Measurements from ENCODE around the gene C1orf35. TPM values are rescaled to one million over a fixed set of nuclear protein-coding genes. Genes with fewer than 3 reads are reported as not detected.

C1orf35 gene
- total and polyA plus RNA-seq, 4 donors, result 4.0 to 7.5 (median 6.4) TPM

DNA sequence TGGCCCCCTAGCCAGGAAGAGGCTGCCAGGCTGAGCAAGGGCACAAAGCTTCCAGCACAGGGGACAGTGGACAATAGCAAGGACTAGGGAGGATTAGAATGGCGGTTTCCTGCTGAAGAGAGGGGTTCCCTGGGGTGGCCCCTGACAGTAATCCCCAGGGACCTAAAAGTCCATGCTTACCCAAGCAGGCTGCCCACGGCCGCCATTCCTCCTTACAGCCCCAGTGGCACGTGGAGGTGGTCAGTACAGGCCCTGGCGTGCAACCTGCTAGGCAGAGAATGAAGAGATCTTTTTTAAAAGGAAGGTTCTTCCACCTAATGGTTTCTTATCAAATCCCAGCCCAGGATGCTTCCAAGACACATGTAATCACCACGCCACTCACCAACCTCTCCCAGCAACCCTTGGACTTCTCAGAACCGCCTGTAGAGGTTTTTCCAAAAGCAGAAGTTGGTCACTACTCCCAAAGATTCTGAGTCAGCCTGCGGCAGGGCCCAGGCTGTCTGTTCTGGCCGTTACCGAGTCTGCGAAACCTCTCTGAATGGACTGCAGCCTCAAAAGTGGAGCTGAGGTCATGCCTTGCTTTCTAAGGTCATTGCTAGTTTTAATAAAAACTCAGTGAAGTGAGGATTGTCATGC is 5.0 kb upstream of the C1orf35 start:
- peak overlapping the region; percentile 75 to 98 for H3K9ac ChIP-seq (ENCODE audit: low read depth in 1 of 2, low read length in 2 of 2)
- H3K4me1 ChIP-seq (ENCODE audit: control insufficient read depth in 4 of 4, insufficient read depth in 4 of 4, low read length in 3 of 4), result peaks cover 3 to 41% (median 31%) of the 10 kb centered on the region in 4 donors
- no peak for DNase-seq (ENCODE audit: low spot score)
- H3K36me3 ChIP-seq (ENCODE audit: control insufficient read depth in 4 of 4, insufficient read depth in 3 of 4, low read depth in 1 of 4, low read length in 3 of 4), result peaks cover 0 to 15% (median 10%) of the 10 kb centered on the region in 4 donors
- H3K9me3 ChIP-seq (ENCODE audit: control insufficient read depth in 4 of 4, low read length in 3 of 4), result no peaks in the 10 kb centered on the region
- WGBS, result 75% methylated on average over 11 of the region's 11 CpGs
- H3K27me3 ChIP-seq (ENCODE audit: control insufficient read depth in 4 of 4, insufficient read depth in 4 of 4, low read length in 3 of 4), result no peaks in the 10 kb centered on the region
- H3K4me3 ChIP-seq (ENCODE audit: low read depth in 1 of 3, low read length in 3 of 3), result peak overlapping the region; percentile 68 to 99 (median 89)
- H3K27ac ChIP-seq (ENCODE audit: low read depth in 1 of 2, low read length in 2 of 2), result peak overlapping the region; percentile 70 to 91
- TF ChIP-seq FOXA1 (IDR thresholded peaks at IDR 0.05), result no peak
- TF ChIP-seq SP1 (IDR thresholded peaks at IDR 0.05), result no peak
- TF ChIP-seq YY1 (IDR thresholded peaks at IDR 0.05), result no peak
- no peak for TF ChIP-seq ATF3 (IDR thresholded peaks at IDR 0.05)
- no peak for TF ChIP-seq FOXA2 (IDR thresholded peaks at IDR 0.05)
- TF ChIP-seq RAD21 (IDR thresholded peaks at IDR 0.05), result no peak

GRCh38 chr1:228107636-228108035 is 4.5 kb upstream of the C1orf35 start:
- no peak overlapping the region for H3K9ac ChIP-seq (ENCODE audit: low read depth in 1 of 2, low read length in 2 of 2)
- H3K27me3 ChIP-seq (ENCODE audit: control insufficient read depth in 4 of 4, insufficient read depth in 4 of 4, low read length in 3 of 4), result no peaks in the 10 kb centered on the region
- no peaks in the 10 kb centered on the region for H3K9me3 ChIP-seq (ENCODE audit: control insufficient read depth in 4 of 4, low read length in 3 of 4)
- H3K4me1 ChIP-seq (ENCODE audit: control insufficient read depth in 4 of 4, insufficient read depth in 4 of 4, low read length in 3 of 4), result peaks cover 3 to 44% (median 31%) of the 10 kb centered on the region in 4 donors
- no peak for DNase-seq (ENCODE audit: low spot score)
- no peak overlapping the region for H3K27ac ChIP-seq (ENCODE audit: low read depth in 1 of 2, low read length in 2 of 2)
- WGBS, result 95% methylated on average over 19 of the region's 19 CpGs
- no peak overlapping the region for H3K4me3 ChIP-seq (ENCODE audit: low read depth in 1 of 3, low read length in 3 of 3)
- H3K36me3 ChIP-seq (ENCODE audit: control insufficient read depth in 4 of 4, insufficient read depth in 3 of 4, low read depth in 1 of 4, low read length in 3 of 4), result peaks cover 0 to 15% (median 10%) of the 10 kb centered on the region in 4 donors
- TF ChIP-seq SP1 (IDR thresholded peaks at IDR 0.05) (no peak), FOXA2 (IDR thresholded peaks at IDR 0.05) (no peak), EGR1 (IDR thresholded peaks at IDR 0.05; ENCODE audit: low read depth in 2 of 2) (no peak), HNF4G (IDR thresholded peaks at IDR 0.05) (no peak), JUND (IDR thresholded peaks at IDR 0.05) (no peak), RAD21 (IDR thresholded peaks at IDR 0.05) (no peak), ATF3 (IDR thresholded peaks at IDR 0.05) (no peak)
- TF ChIP-seq, protein P1, sequence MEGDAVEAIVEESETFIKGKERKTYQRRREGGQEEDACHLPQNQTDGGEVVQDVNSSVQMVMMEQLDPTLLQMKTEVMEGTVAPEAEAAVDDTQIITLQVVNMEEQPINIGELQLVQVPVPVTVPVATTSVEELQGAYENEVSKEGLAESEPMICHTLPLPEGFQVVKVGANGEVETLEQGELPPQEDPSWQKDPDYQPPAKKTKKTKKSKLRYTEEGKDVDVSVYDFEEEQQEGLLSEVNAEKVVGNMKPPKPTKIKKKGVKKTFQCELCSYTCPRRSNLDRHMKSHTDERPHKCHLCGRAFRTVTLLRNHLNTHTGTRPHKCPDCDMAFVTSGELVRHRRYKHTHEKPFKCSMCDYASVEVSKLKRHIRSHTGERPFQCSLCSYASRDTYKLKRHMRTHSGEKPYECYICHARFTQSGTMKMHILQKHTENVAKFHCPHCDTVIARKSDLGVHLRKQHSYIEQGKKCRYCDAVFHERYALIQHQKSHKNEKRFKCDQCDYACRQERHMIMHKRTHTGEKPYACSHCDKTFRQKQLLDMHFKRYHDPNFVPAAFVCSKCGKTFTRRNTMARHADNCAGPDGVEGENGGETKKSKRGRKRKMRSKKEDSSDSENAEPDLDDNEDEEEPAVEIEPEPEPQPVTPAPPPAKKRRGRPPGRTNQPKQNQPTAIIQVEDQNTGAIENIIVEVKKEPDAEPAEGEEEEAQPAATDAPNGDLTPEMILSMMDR (IDR thresholded peaks at IDR 0.05; ENCODE audit: low read depth, low read length, missing input control), result no peak
- TF ChIP-seq, protein P2, sequence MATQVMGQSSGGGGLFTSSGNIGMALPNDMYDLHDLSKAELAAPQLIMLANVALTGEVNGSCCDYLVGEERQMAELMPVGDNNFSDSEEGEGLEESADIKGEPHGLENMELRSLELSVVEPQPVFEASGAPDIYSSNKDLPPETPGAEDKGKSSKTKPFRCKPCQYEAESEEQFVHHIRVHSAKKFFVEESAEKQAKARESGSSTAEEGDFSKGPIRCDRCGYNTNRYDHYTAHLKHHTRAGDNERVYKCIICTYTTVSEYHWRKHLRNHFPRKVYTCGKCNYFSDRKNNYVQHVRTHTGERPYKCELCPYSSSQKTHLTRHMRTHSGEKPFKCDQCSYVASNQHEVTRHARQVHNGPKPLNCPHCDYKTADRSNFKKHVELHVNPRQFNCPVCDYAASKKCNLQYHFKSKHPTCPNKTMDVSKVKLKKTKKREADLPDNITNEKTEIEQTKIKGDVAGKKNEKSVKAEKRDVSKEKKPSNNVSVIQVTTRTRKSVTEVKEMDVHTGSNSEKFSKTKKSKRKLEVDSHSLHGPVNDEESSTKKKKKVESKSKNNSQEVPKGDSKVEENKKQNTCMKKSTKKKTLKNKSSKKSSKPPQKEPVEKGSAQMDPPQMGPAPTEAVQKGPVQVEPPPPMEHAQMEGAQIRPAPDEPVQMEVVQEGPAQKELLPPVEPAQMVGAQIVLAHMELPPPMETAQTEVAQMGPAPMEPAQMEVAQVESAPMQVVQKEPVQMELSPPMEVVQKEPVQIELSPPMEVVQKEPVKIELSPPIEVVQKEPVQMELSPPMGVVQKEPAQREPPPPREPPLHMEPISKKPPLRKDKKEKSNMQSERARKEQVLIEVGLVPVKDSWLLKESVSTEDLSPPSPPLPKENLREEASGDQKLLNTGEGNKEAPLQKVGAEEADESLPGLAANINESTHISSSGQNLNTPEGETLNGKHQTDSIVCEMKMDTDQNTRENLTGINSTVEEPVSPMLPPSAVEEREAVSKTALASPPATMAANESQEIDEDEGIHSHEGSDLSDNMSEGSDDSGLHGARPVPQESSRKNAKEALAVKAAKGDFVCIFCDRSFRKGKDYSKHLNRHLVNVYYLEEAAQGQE (IDR thresholded peaks at IDR 0.05), result no peak
- TF ChIP-seq, protein P3, sequence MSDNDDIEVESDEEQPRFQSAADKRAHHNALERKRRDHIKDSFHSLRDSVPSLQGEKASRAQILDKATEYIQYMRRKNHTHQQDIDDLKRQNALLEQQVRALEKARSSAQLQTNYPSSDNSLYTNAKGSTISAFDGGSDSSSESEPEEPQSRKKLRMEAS (IDR thresholded peaks at IDR 0.05), result no peak

Measured in liver (tissue), 9 donors.